ENCODE measurements around the gene PIH1D1. TPM values are rescaled to one million over a fixed set of nuclear protein-coding genes. Genes with fewer than 3 reads are reported as not detected.

PIH1D1 gene
- total and polyA plus RNA-seq, 4 donors: 41.4 to 59.4 (median 47.2) TPM

GRCh38 chr19:49491804-49492572, 40.4 kb upstream of the PIH1D1 start (continued):
- TF ChIP-seq ZBTB33 (IDR thresholded peaks at IDR 0.05) (no peak), RXRA (IDR thresholded peaks at IDR 0.05) (no peak)

- no peak overlapping the region for H3K27ac ChIP-seq (ENCODE audit: low read depth in 1 of 2, low read length in 2 of 2)
- H3K9ac ChIP-seq (ENCODE audit: low read depth in 1 of 2, low read length in 2 of 2): no peak overlapping the region
- no peak overlapping the region for H3K4me3 ChIP-seq (ENCODE audit: low read depth in 1 of 3, low read length in 3 of 3)
Measured at GRCh38 chr19:49491030-49491803, 39.6 kb upstream of the PIH1D1 start.

More at GRCh38 chr19:49491030-49491803, 39.6 kb upstream of the PIH1D1 start:
- no peak for DNase-seq (ENCODE audit: low spot score)
- H3K9me3 ChIP-seq (ENCODE audit: control insufficient read depth in 4 of 4, low read length in 3 of 4): no peaks in the 10 kb centered on the region
- peaks cover 0 to 21% (median 16%) of the 10 kb centered on the region in 4 donors for H3K4me1 ChIP-seq (ENCODE audit: control insufficient read depth in 4 of 4, insufficient read depth in 4 of 4, low read length in 3 of 4)
- no peak for TF ChIP-seq JUND (IDR thresholded peaks at IDR 0.05)
- TF ChIP-seq YY1 (IDR thresholded peaks at IDR 0.05): no peak
- no peak for TF ChIP-seq FOXA1 (IDR thresholded peaks at IDR 0.05)
- TF ChIP-seq HNF4G (IDR thresholded peaks at IDR 0.05): no peak
- TF ChIP-seq NR2F2 (IDR thresholded peaks at IDR 0.05): no peak
- TF ChIP-seq EGR1 (IDR thresholded peaks at IDR 0.05; ENCODE audit: low read depth in 2 of 2): no peak
- no peak for TF ChIP-seq RXRA (IDR thresholded peaks at IDR 0.05)
- TF ChIP-seq HNF4A (conservative IDR thresholded peaks at IDR 0.05): no peak
- TF ChIP-seq FOXA2 (IDR thresholded peaks at IDR 0.05): no peak
- TF ChIP-seq SP1 (IDR thresholded peaks at IDR 0.05): no peak
- TF ChIP-seq ZBTB33 (IDR thresholded peaks at IDR 0.05): no peak
- TF ChIP-seq MAX (IDR thresholded peaks at IDR 0.05): no peak
- TF ChIP-seq REST (IDR thresholded peaks at IDR 0.05): no peak
- no peak for TF ChIP-seq ATF3 (IDR thresholded peaks at IDR 0.05)
- TF ChIP-seq CTCF (IDR thresholded peaks at IDR 0.05; ENCODE audit: low read depth, low read length, missing input control): no peak
- no peak for TF ChIP-seq RAD21 (IDR thresholded peaks at IDR 0.05)
- no peak for TF ChIP-seq GABPA (IDR thresholded peaks at IDR 0.05 in 1 of 2, conservative IDR thresholded peaks at IDR 0.05 in 1 of 2)
- no peak for TF ChIP-seq TAF1 (conservative IDR thresholded peaks at IDR 0.05)
- WGBS: 83% methylated on average over 17 of the region's 17 CpGs
- H3K27me3 ChIP-seq (ENCODE audit: control insufficient read depth in 4 of 4, insufficient read depth in 4 of 4, low read length in 3 of 4): no peaks in the 10 kb centered on the region
- H3K36me3 ChIP-seq (ENCODE audit: control insufficient read depth in 4 of 4, insufficient read depth in 3 of 4, low read depth in 1 of 4, low read length in 3 of 4): peaks cover 15 to 37% (median 33%) of the 10 kb centered on the region in 4 donors
